GM18526 (cell line): Measurements from ENCODE around the gene NR5A1.

Source experiments
- POLR2A ChIP-seq: IDR thresholded peaks from 3 replicates; pipeline ENCODE4 v1.6.1; 2011; ENCODE audit not compliant: insufficient read length; ENCODE audit errors: extremely low read depth

NR5A1 gene

GRCh38 chr9:124482431-124483031, 24.7 kb downstream of the NR5A1 start:
- TF ChIP-seq POLR2A: no peak

DNA sequence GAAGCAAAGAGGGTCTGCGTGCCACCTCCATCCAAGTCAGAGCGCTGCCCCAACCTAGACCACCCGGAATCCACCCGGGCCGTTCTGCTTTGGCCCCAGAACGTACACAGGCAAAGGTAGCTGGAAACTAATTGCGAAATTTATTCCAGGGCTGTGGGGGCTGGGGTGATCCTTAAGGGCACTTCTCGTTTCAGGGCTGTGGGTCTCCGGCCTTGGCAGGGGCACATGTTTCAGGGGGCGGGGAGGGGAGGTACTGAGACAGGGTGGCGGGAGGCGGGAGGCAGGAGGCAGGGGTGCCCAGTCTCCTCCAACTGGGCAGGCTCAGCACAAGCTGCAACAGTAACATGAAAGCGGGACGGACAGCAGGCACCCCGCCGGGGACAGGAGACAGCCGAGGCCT, 26.1 kb downstream of the NR5A1 start:
- TF ChIP-seq POLR2A: no peak

DNA sequence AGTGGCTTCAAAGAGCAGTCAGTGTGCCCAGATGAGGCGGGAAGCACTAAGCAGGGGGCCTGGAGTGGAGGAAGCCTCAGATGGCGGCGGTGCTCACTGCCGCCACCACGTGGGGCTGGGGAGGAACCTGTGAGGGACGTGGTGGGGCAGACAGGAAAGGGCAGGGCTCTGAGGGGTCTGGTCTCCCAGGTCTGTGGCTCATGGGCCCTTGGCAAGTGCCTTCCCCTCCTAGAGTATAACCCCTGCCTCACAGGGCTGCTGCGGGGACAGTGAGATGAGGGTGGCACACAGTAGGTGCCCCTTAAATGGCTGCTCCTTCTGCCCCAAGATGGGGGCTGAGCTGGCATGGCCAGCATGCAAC, 26.6 kb downstream of the NR5A1 start:
- no peak for TF ChIP-seq POLR2A

- no peak for TF ChIP-seq POLR2A
Observed at GRCh38 chr9:124479947-124480620, 27.1 kb downstream of the NR5A1 start.

DNA sequence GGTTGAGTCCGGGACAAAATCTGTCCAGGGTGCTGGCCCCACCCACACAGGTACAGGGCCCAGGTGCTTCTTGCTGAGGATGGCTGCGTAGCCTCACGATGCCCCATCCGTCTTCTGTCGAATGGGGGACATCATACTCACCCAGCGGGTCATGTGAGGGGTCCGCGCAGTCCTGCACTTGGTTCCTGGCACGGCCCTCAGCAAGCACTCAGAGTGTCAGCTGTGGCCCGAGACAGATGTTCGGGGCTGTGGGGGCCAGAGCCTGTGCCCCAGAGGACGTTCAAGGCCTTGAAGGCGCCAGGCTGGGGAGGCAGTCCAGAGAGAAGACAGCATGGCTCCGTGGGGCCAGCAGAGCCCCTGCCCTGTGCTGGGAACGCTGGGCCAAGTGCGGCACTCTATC, 27.8 kb downstream of the NR5A1 start:
- TF ChIP-seq POLR2A: no peak

GRCh38 chr9:124478354-124478753, 28.8 kb downstream of the NR5A1 start:
- no peak for TF ChIP-seq POLR2A

DNA sequence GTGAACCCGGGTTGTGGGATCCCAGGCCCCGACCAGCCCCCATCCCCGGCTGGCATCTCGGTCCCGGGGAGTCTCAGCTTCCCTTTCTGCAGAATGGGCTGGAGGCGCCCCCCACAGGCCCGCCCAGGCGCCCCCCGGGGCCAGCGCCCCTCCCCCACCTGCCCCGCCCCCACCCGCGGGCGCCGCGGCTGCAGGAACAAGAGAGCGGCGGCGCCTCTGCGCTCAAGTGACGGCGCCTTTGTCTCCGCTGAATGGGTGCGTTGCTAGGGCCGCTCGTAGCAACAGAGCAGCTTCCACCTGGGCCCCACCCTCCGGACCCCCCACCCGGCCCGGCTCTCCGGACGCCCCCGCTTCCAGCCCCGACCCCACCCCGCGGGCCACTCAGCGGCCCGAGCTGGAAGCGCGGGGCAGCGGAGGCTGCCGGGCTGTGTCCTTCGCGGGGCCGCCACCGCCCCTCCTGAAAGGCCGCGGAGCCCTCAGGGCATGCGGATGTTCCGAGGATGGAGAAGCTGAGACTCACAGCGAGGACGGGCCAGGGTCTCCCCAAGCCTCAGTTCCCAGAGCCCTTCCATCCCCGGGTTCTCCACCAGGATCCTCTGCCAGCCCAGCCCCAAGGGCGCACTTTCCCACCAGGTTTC, 29.4 kb downstream of the NR5A1 start:
- no peak for TF ChIP-seq POLR2A

- no peak for TF ChIP-seq POLR2A
Observed at GRCh38 chr9:124477211-124477647, 30.0 kb downstream of the NR5A1 start.

DNA sequence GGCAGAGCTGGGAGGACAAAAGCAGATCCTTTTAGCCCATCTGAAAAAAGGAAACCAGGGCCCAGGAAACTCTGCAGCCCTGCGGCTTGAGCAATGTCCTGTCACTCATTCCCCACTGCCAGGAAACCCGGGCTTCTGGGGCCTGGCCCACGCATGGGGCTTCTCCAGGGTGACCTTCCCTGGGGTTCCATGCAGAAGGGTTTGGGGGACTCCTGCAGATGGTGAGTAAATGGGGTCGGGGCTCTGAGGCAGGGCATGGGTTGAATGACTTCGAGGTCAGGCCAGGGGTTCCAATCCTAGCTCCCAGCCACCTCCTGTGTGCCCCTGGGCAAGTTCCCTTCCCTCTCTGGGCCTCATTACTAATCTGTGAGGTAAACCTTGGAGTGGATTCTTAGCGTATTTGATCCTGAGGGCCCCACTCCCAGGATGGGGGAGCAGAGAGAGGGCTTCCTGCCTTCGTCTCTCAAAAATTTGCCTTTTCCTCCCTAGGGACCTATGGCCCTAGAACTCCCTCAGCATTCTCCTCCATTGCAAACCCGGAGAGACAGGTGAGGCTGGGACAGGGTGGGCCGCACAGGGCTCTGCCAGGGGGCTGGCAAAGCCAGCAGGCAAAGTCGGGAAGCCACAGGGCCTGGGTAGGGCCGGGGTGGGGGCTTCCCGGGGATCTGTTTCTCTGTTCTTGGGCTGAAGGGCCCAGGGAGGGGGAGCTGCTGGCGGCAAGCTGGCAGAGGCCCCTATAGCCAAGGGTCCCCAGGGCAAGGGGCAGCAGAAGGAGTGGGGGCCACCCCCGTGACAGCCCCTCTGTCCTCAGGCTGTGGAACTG, 31.1 kb downstream of the NR5A1 start:
- TF ChIP-seq POLR2A: no peak

- TF ChIP-seq POLR2A: no peak
Observed at GRCh38 chr9:124475158-124475867, 31.9 kb downstream of the NR5A1 start.

DNA sequence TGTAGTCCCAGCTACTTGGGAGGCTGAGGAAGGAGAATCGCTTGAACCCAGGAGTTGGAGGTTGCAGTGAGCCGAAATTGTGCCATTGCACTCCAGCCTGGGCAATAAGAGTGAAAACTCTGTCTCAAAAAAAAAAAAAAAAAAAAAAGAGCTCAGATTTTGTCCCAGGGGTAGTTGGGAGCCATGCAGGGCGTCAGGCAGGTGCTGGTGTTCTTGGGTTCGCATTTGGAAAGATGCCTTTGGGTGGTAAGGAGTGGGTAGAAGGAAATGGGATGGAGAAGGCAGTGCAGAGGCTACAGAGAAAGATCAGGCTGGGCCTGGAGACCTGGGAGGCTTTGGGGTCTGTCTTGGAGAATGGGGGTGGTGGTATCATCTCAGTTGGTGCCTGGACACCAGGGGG, 33.0 kb downstream of the NR5A1 start:
- TF ChIP-seq POLR2A: no peak

DNA sequence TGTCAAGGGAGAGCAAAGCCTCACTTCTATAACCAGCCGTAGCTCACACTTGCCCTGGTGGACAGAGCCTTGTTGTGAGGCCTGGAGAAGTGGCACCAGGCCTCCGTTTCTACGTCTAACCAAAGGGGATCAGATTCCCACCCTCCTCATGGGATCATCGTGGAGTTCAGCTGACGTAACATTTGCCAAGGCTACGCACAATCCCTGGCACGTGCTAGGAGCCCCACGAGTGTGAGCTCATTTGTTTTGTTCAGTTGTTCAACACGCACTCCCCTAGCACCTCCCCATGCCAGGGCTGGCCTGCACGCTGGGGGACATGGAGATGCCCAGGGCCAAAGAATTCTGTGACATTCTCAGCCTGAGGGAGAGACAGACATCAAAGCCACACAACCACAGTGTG, 33.9 kb downstream of the NR5A1 start:
- TF ChIP-seq POLR2A: no peak

GRCh38 chr9:124472770-124473169, 34.4 kb downstream of the NR5A1 start:
- TF ChIP-seq POLR2A: no peak

DNA sequence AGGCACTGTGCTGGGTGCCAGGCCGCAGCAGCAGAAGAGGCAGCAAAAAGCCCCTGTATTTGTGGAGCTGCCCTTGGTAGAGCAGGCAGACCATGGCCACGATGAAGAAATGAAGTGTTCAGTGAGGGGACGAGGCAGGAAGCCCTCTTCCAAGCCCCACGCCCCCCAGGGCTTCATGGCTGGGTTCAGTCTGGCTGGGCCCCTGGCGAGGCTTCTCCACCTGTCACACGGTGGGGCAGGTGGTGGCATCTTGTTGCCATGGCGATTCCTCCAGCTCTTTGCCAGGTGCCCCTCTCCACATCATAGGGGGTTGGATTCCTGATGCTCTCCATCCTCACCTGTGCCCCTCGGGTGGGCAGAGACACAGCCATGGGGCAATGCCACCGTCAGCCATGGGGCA, 35.4 kb downstream of the NR5A1 start:
- no peak for TF ChIP-seq POLR2A

- TF ChIP-seq POLR2A: no peak
Observed at GRCh38 chr9:124470726-124471125, 36.5 kb downstream of the NR5A1 start.

DNA sequence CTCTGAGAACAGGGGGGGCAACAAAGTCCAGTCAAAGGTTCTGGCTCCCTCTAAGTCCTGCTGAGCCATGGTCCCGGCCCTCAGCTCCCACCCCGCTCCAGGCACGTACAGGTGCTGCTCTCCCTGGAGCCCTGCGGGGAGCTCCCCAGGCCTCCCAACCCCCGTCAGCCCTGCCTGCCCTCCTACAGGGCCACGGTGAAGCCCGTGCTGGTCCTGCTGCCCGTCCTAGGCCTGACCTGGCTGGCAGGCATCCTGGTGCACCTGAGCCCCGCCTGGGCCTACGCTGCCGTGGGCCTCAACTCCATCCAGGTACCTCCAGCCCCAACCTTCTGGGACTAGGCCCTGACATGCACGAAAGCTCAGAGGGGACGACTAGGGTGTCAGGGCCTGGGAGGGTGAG, 36.9 kb downstream of the NR5A1 start:
- TF ChIP-seq POLR2A: no peak
